ENCODE measurements around the gene UMODL1. TPM values are rescaled to one million over a fixed set of nuclear protein-coding genes. Genes with fewer than 3 reads are reported as not detected.

The UMODL1 gene
- total and polyA plus RNA-seq, 2 donors, result not detected

- Histone ChIP-seq H3K4me1 (ENCODE audit: insufficient read depth) (no peaks in the 10 kb centered on the region), H3K36me3 (ENCODE audit: insufficient read depth) (no peaks in the 10 kb centered on the region), H3K4me3 (ENCODE audit: low read depth, low read length) (no peak overlapping the region), H3K27ac (ENCODE audit: low read depth) (no peak overlapping the region)
- no peak for DNase-seq (ENCODE audit: extremely low spot score)
- 82% methylated on average over 3 of the region's 3 CpGs for WGBS
Measured at GRCh38 chr21:42097274-42097673, 26.2 kb downstream of the UMODL1 start.

- peak overlapping the region; percentile 76 for H3K27ac ChIP-seq (ENCODE audit: low read depth)
- no peaks in the 10 kb centered on the region for H3K4me1 ChIP-seq (ENCODE audit: insufficient read depth)
- DNase-seq (ENCODE audit: extremely low spot score), result no peak
Measured at GRCh38 chr21:42097860-42098454, 26.8 kb downstream of the UMODL1 start.

GRCh38 chr21:42098957-42099505, 27.9 kb downstream of the UMODL1 start:
- no peak overlapping the region for H3K27ac ChIP-seq (ENCODE audit: low read depth)
- H3K36me3 ChIP-seq (ENCODE audit: insufficient read depth), result no peaks in the 10 kb centered on the region
- no peak overlapping the region for H3K4me3 ChIP-seq (ENCODE audit: low read depth, low read length)
- no peaks in the 10 kb centered on the region for H3K4me1 ChIP-seq (ENCODE audit: insufficient read depth)
- 91% methylated on average over 21 of the region's 21 CpGs for WGBS
- DNase-seq (ENCODE audit: extremely low spot score), result no peak

More at GRCh38 chr21:42097860-42098454, 26.8 kb downstream of the UMODL1 start:
- Histone ChIP-seq H3K36me3 (ENCODE audit: insufficient read depth) (no peaks in the 10 kb centered on the region), H3K4me3 (ENCODE audit: low read depth, low read length) (no peak overlapping the region)
- 21% methylated on average over 8 of the region's 8 CpGs for WGBS

GRCh38 chr21:42101246-42101645, 30.1 kb downstream of the UMODL1 start:
- Histone ChIP-seq H3K27ac (ENCODE audit: low read depth) (no peak overlapping the region), H3K4me3 (ENCODE audit: low read depth, low read length) (no peak overlapping the region), H3K4me1 (ENCODE audit: insufficient read depth) (no peaks in the 10 kb centered on the region), H3K36me3 (ENCODE audit: insufficient read depth) (no peaks in the 10 kb centered on the region)
- no peak for DNase-seq (ENCODE audit: extremely low spot score)
- whole genome bisulfite sequencing, result 86% methylated on average over 14 of the region's 14 CpGs

- no peak for DNase-seq (ENCODE audit: extremely low spot score)
- Histone ChIP-seq H3K27ac (ENCODE audit: low read depth) (no peak overlapping the region), H3K36me3 (ENCODE audit: insufficient read depth) (no peaks in the 10 kb centered on the region), H3K4me3 (ENCODE audit: low read depth, low read length) (no peak overlapping the region), H3K4me1 (ENCODE audit: insufficient read depth) (no peaks in the 10 kb centered on the region)
- WGBS, result 60% methylated on average over 6 of the region's 6 CpGs
Measured at GRCh38 chr21:42102076-42102475, 31.0 kb downstream of the UMODL1 start.

- Histone ChIP-seq H3K36me3 (ENCODE audit: insufficient read depth) (no peaks in the 10 kb centered on the region), H3K27ac (ENCODE audit: low read depth) (no peak overlapping the region), H3K4me3 (ENCODE audit: low read depth, low read length) (no peak overlapping the region), H3K4me1 (ENCODE audit: insufficient read depth) (no peaks in the 10 kb centered on the region)
- DNase-seq (ENCODE audit: extremely low spot score), result no peak
- 81% methylated on average over 5 of the region's 5 CpGs for WGBS
Measured at GRCh38 chr21:42102526-42102925, 31.4 kb downstream of the UMODL1 start.

GRCh38 chr21:42102991-42103390, 31.9 kb downstream of the UMODL1 start:
- DNase-seq (ENCODE audit: extremely low spot score), result no peak
- Histone ChIP-seq H3K4me3 (ENCODE audit: low read depth, low read length) (no peak overlapping the region), H3K36me3 (ENCODE audit: insufficient read depth) (no peaks in the 10 kb centered on the region), H3K4me1 (ENCODE audit: insufficient read depth) (no peaks in the 10 kb centered on the region), H3K27ac (ENCODE audit: low read depth) (no peak overlapping the region)
- 72% methylated on average over 1 of the region's 1 CpG for WGBS

- no peak for DNase-seq (ENCODE audit: extremely low spot score)
- Histone ChIP-seq H3K27ac (ENCODE audit: low read depth) (no peak overlapping the region), H3K4me1 (ENCODE audit: insufficient read depth) (no peaks in the 10 kb centered on the region), H3K36me3 (ENCODE audit: insufficient read depth) (no peaks in the 10 kb centered on the region), H3K4me3 (ENCODE audit: low read depth, low read length) (no peak overlapping the region)
- WGBS, result 90% methylated on average over 13 of the region's 13 CpGs
Measured at GRCh38 chr21:42103843-42104242, 32.7 kb downstream of the UMODL1 start.

GRCh38 chr21:42105476-42106315, 34.6 kb downstream of the UMODL1 start:
- no peaks in the 10 kb centered on the region for H3K4me1 ChIP-seq (ENCODE audit: insufficient read depth)
- WGBS, result 88% methylated on average over 26 of the region's 26 CpGs
- H3K27ac ChIP-seq (ENCODE audit: low read depth), result no peak overlapping the region
- DNase-seq (ENCODE audit: extremely low spot score), result no peak
- H3K36me3 ChIP-seq (ENCODE audit: insufficient read depth), result no peaks in the 10 kb centered on the region
- H3K4me3 ChIP-seq (ENCODE audit: low read depth, low read length), result no peak overlapping the region

- Histone ChIP-seq H3K4me3 (ENCODE audit: low read depth, low read length) (no peak overlapping the region), H3K4me1 (ENCODE audit: insufficient read depth) (no peaks in the 10 kb centered on the region), H3K27ac (ENCODE audit: low read depth) (no peak overlapping the region), H3K36me3 (ENCODE audit: insufficient read depth) (no peaks in the 10 kb centered on the region)
- WGBS, result 87% methylated on average over 20 of the region's 20 CpGs
- DNase-seq (ENCODE audit: extremely low spot score), result no peak
Measured at GRCh38 chr21:42106425-42106824, 35.3 kb downstream of the UMODL1 start.

GRCh38 chr21:42107177-42107880, 36.2 kb downstream of the UMODL1 start:
- Histone ChIP-seq H3K4me1 (ENCODE audit: insufficient read depth) (no peaks in the 10 kb centered on the region), H3K36me3 (ENCODE audit: insufficient read depth) (no peaks in the 10 kb centered on the region), H3K27ac (ENCODE audit: low read depth) (no peak overlapping the region), H3K4me3 (ENCODE audit: low read depth, low read length) (no peak overlapping the region)
- WGBS, result 86% methylated on average over 18 of the region's 18 CpGs
- DNase-seq (ENCODE audit: extremely low spot score), result no peak

- Histone ChIP-seq H3K27ac (ENCODE audit: low read depth) (no peak overlapping the region), H3K36me3 (ENCODE audit: insufficient read depth) (no peaks in the 10 kb centered on the region), H3K4me3 (ENCODE audit: low read depth, low read length) (no peak overlapping the region), H3K4me1 (ENCODE audit: insufficient read depth) (no peaks in the 10 kb centered on the region)
- WGBS, result 26% methylated on average over 18 of the region's 18 CpGs
- DNase-seq (ENCODE audit: extremely low spot score), result no peak
Measured at GRCh38 chr21:42107881-42108553, 36.9 kb downstream of the UMODL1 start.
